Fibroblast of mammary gland (primary cell): Measurements from ENCODE around the gene ACADSB.
A peak's percentile ranks its signal among the peaks of the same experiment; 100 is the strongest.

ENCODE experiments used
- DNase-seq: peaks from one replicate; pipeline ENCODE4 v3.0.0-alpha.2; 2010; ENCODE audit warnings: low read depth
- H3K4me3 ChIP-seq: 2 replicates; pipeline ENCODE4 v1.5.1; 2011; ENCODE audit warnings: low read depth, mild to moderate bottlenecking, low read length, moderate library complexity; ENCODE audit not compliant: control insufficient read depth
- CTCF ChIP-seq: conservative IDR thresholded peaks from 2 replicates; pipeline ENCODE4 v1.5.1; 2011; ENCODE audit warnings: low read depth, low read length, inconsistent platforms; ENCODE audit not compliant: control insufficient read depth, insufficient read depth

Gene ACADSB

GRCh38 chr10:123009105-123009820 is 457 bp downstream of the ACADSB start:
- DNase-seq, result peak; percentile 4
- no peak for TF ChIP-seq CTCF
- H3K4me3 ChIP-seq, result peak overlapping the region; percentile 95

- TF ChIP-seq CTCF, result no peak
- H3K4me3 ChIP-seq, result no peak overlapping the region
- DNase-seq, result no peak
Observed at GRCh38 chr10:123011987-123012386, 3.2 kb downstream of the ACADSB start.

GRCh38 chr10:123013456-123014419 is 4.9 kb downstream of the ACADSB start:
- H3K4me3 ChIP-seq, result no peak overlapping the region
- peak; percentile 36 for DNase-seq
- TF ChIP-seq CTCF, result no peak

GRCh38 chr10:123014772-123015171 is 6.0 kb downstream of the ACADSB start:
- no peak for TF ChIP-seq CTCF
- DNase-seq, result no peak
- no peak overlapping the region for H3K4me3 ChIP-seq

GRCh38 chr10:123016228-123016627 is 7.4 kb downstream of the ACADSB start:
- peak; percentile 6 for DNase-seq
- no peak for TF ChIP-seq CTCF
- no peak overlapping the region for H3K4me3 ChIP-seq

GRCh38 chr10:123017421-123018165 is 8.8 kb downstream of the ACADSB start:
- H3K4me3 ChIP-seq, result no peak overlapping the region
- no peak for DNase-seq
- no peak for TF ChIP-seq CTCF
